CD14-positive monocyte (primary cell): ENCODE results near the gene BCAR3. TPM values are rescaled to one million over a fixed set of nuclear protein-coding genes. Genes with fewer than 3 reads are reported as not detected.

Experiments
- DNase-seq, 3 donors: peaks; one replicate each; pipeline ENCODE4 v3.0.0-alpha.2; 2011 to 2022
- H2AFZ ChIP-seq: 2 replicates; pipeline ENCODE4 v1.6.0; 2012; ENCODE audit warnings: mild to moderate bottlenecking, low read depth, low read length, inconsistent platforms; ENCODE audit not compliant: insufficient read depth, poor library complexity, severe bottlenecking
- H3K27ac ChIP-seq, 2 donors: 1 replicate in 1 of 2; 2 replicates in 1 of 2; pipeline ENCODE4 v1.5.1; 2012 to 2013; ENCODE audit warnings: low read length in 2 of 2, control low read depth in 1 of 2, inconsistent platforms in 1 of 2, low read depth in 1 of 2, mild to moderate bottlenecking in 1 of 2
- H3K27me3 ChIP-seq, 2 donors: one replicate each; pipeline versions ENCODE4 v1.6.0 to v1.6.1; 2011 to 2013; ENCODE audit warnings: low read length in 2 of 2; ENCODE audit not compliant: control insufficient read depth in 2 of 2, insufficient read depth in 2 of 2
- H3K36me3 ChIP-seq, 2 donors: replicated peaks in 1 of 2; 1 replicate in 1 of 2; 2 replicates in 1 of 2; pipeline versions ENCODE4 v1.5.1 to v1.6.1; 2012 to 2013; ENCODE audit warnings: low read length in 2 of 2, control low read depth in 1 of 2, inconsistent platforms in 1 of 2, mild to moderate bottlenecking in 1 of 2; ENCODE audit not compliant: insufficient read depth in 2 of 2, control insufficient read depth in 1 of 2
- H3K4me1 ChIP-seq, 2 donors: 1 replicate in 1 of 2; 2 replicates in 1 of 2; pipeline versions ENCODE4 v1.5.1 to v1.6.1; 2012 to 2013; ENCODE audit warnings: low read length in 2 of 2, control low read depth in 1 of 2, inconsistent platforms in 1 of 2, mild to moderate bottlenecking in 1 of 2, moderate library complexity in 1 of 2; ENCODE audit not compliant: insufficient read depth in 2 of 2, control insufficient read depth in 1 of 2
- H3K4me2 ChIP-seq: replicated peaks from 2 replicates; pipeline ENCODE3; 2012; ENCODE audit warnings: low read length, moderate library complexity, mild to moderate bottlenecking; ENCODE audit not compliant: poor library complexity, severe bottlenecking; ENCODE audit errors: extremely low read depth
- H3K4me3 ChIP-seq, 3 experiments: fragments of 200-600 bp in 1 of 3; sonication (generic) in 1 of 3; replicated peaks in 1 of 3; 1 replicate in 2 of 3; 2 replicates in 1 of 3; pipeline ENCODE4 v1.5.1; 2011 to 2013; ENCODE audit warnings: low read length in 3 of 3, mild to moderate bottlenecking in 3 of 3, control low read depth in 2 of 3, low read depth in 2 of 3, inconsistent platforms in 1 of 3, moderate library complexity in 1 of 3
- H3K79me2 ChIP-seq: 2 replicates; pipeline ENCODE4 v1.6.0; 2012; ENCODE audit warnings: mild to moderate bottlenecking, control low read depth, inconsistent platforms, low read length, moderate library complexity; ENCODE audit not compliant: insufficient read depth
- H3K9ac ChIP-seq: 2 replicates; pipeline ENCODE4 v1.6.0; 2017; ENCODE audit warnings: low read length, mild to moderate bottlenecking; ENCODE audit not compliant: insufficient read depth, poor library complexity, severe bottlenecking
- H3K9me3 ChIP-seq, 2 donors: replicated peaks in 1 of 2; 1 replicate in 1 of 2; 2 replicates in 1 of 2; pipeline versions ENCODE4 v1.5.1 to v1.6.1; 2012 to 2013; ENCODE audit warnings: low read length in 2 of 2, control low read depth in 1 of 2; ENCODE audit not compliant: control insufficient read depth in 1 of 2, insufficient read depth in 1 of 2
- H4K20me1 ChIP-seq: 2 replicates; pipeline ENCODE4 v1.6.0; 2012; ENCODE audit warnings: mild to moderate bottlenecking, low read length, control low read depth, moderate library complexity; ENCODE audit not compliant: insufficient read depth
- H3K27ac Mint-ChIP-seq, 7 donors: one replicate each; pipeline ENCODE4 v1.8.0; 2020; ENCODE audit warnings: mild to moderate bottlenecking in 7 of 7, mixed read lengths in 7 of 7, moderate library complexity in 6 of 7, inconsistent platforms in 2 of 7
- H3K27me3 Mint-ChIP-seq, 3 donors: one replicate each; pipeline ENCODE4 v1.8.0; 2021 to 2022; ENCODE audit warnings: low read depth in 3 of 3, mild to moderate bottlenecking in 3 of 3, mixed read lengths in 3 of 3, moderate library complexity in 3 of 3, inconsistent platforms in 1 of 3
- H3K36me3 Mint-ChIP-seq, 2 donors: one replicate each; pipeline ENCODE4 v1.8.0; 2020; ENCODE audit warnings: mixed read lengths in 2 of 2, inconsistent platforms in 1 of 2, mild to moderate bottlenecking in 1 of 2
- H3K4me1 Mint-ChIP-seq: one replicate; pipeline ENCODE4 v1.8.0; 2020; ENCODE audit warnings: mild to moderate bottlenecking, mixed read lengths
- H3K4me3 Mint-ChIP-seq, 2 donors: one replicate each; pipeline ENCODE4 v1.8.0; 2020; ENCODE audit warnings: mild to moderate bottlenecking in 2 of 2, mixed read lengths in 2 of 2, moderate library complexity in 1 of 2
- H3K9me3 Mint-ChIP-seq, 7 donors: one replicate each; pipeline ENCODE4 v1.8.0; 2020 to 2022; ENCODE audit warnings: mixed read lengths in 7 of 7, mild to moderate bottlenecking in 6 of 7, moderate library complexity in 6 of 7, inconsistent platforms in 2 of 7
- CTCF ChIP-seq: fragments of 200-600 bp; IDR thresholded peaks from one replicate; pipeline ENCODE4 v1.8.0; 2022; ENCODE audit warnings: antibody characterized with exemption, mild to moderate bottlenecking
- WGBS: methylation state at CpG from one replicate; pipeline ENCODE4 v1.1.5; 2013; ENCODE audit warnings: missing lambda C conversion rate; ENCODE audit not compliant: insufficient coverage; 5-methylcytosine and 5-hydroxymethylcytosine counted together
- intact Hi-C, 2 donors: fragments of 100-400 bp; cut with micrococcal nuclease; formaldehyde crosslinking; loops; one replicate each; pipeline versions ENCODE4 v1.15.0 to v1.15.1; 2023
- polyA plus RNA-seq, 3 donors: library from polyadenylated mRNA; depleted of rRNA in 1 of 3; unstranded in 2 of 3; stranded (reverse) in 1 of 3; fragments of 300-500 nt in 2 of 3; fragments of >200 nt in 1 of 3; fragmentation: Illumina TruSeq in 2 of 3; gene quantifications; 1 replicate in 2 of 3; 2 replicates in 1 of 3; pipeline ENCODE4 v1.2.3, GENCODE V29; 2012 to 2021

BCAR3 gene
- polyA plus RNA-seq, 3 donors = 0.05 to 0.41 TPM; not detected in 1

GRCh38 chr1:93542398-93542797, 139.2 kb downstream of the BCAR3 start:
- DNase-seq = no peak
- Mint-ChIP-seq H3K9me3 (no peaks in the 10 kb centered on the region), H3K27ac (no peak overlapping the region), H3K4me1 (peaks cover 4% of the 10 kb centered on the region), H3K36me3 (peaks cover 0 to 4% of the 10 kb centered on the region in 2 donors), H3K27me3 (peaks cover 0 to 2% (median 0%) of the 10 kb centered on the region in 3 donors), H3K4me3 (no peak overlapping the region)
- H3K27ac ChIP-seq = no peak overlapping the region
- H3K9ac ChIP-seq = no peak overlapping the region
- intact Hi-C loops = no loop called here
- H3K79me2 ChIP-seq = no peaks in the 10 kb centered on the region
- WGBS = no CpG with 5 or more reads among the region's 1 CpG
- no peak overlapping the region for H3K4me3 ChIP-seq
- H3K36me3 ChIP-seq = no peaks in the 10 kb centered on the region
- TF ChIP-seq CTCF = no peak
- no peaks in the 10 kb centered on the region for H3K27me3 ChIP-seq
- no peak overlapping the region for H3K4me2 ChIP-seq
- H2AFZ ChIP-seq = no peak overlapping the region
- H3K9me3 ChIP-seq = no peaks in the 10 kb centered on the region
- no peaks in the 10 kb centered on the region for H4K20me1 ChIP-seq
- no peaks in the 10 kb centered on the region for H3K4me1 ChIP-seq

- no peak overlapping the region for H3K27ac ChIP-seq
- no peak for TF ChIP-seq CTCF
- no CpG with 5 or more reads among the region's 4 CpGs for WGBS
- Mint-ChIP-seq H3K4me3 (no peak overlapping the region), H3K36me3 (no peaks in the 10 kb centered on the region), H3K9me3 (no peaks in the 10 kb centered on the region), H3K27ac (no peak overlapping the region), H3K27me3 (no peaks in the 10 kb centered on the region), H3K4me1 (peaks cover 6% of the 10 kb centered on the region)
- H3K79me2 ChIP-seq = no peaks in the 10 kb centered on the region
- intact Hi-C loops = no loop called here
- H2AFZ ChIP-seq = no peak overlapping the region
- H3K4me1 ChIP-seq = no peaks in the 10 kb centered on the region
- H3K9ac ChIP-seq = no peak overlapping the region
- no peaks in the 10 kb centered on the region for H3K9me3 ChIP-seq
- no peaks in the 10 kb centered on the region for H4K20me1 ChIP-seq
- DNase-seq = no peak
- no peak overlapping the region for H3K4me3 ChIP-seq
- H3K36me3 ChIP-seq = no peaks in the 10 kb centered on the region
- no peak overlapping the region for H3K4me2 ChIP-seq
- no peaks in the 10 kb centered on the region for H3K27me3 ChIP-seq
These were observed 140.6 kb downstream of the BCAR3 start for GRCh38 chr1:93541045-93541444.
